Activated CD4-positive, alpha-beta T cell treated with anti-CD3 and anti-CD28 coated beads for 24 hours (primary cell): ENCODE results near the gene ANKRD36B.
"Not testable (repeated sequence)": the region's sequence is repeated elsewhere in the genome, so short reads cannot be mapped to it uniquely, and the experiment has no call there.

Experiments
- DNase-seq, 2 donors: peaks; one replicate each; pipeline ENCODE4 v3.0.0-alpha.2; 2020; ENCODE audit warnings: low read depth in 2 of 2

ANKRD36B gene

GRCh38 chr2:97549058-97549457, 40.6 kb downstream of the ANKRD36B start:
- DNase-seq = not testable (repeated sequence)

- not testable (repeated sequence) for DNase-seq
Observed at GRCh38 chr2:97548536-97548935, 41.1 kb downstream of the ANKRD36B start.

GRCh38 chr2:97546711-97547110, 43.0 kb downstream of the ANKRD36B start:
- no peak for DNase-seq

GRCh38 chr2:97544911-97545310, 44.8 kb downstream of the ANKRD36B start:
- not testable (repeated sequence) for DNase-seq

- DNase-seq = not testable (repeated sequence)
Observed at GRCh38 chr2:97525904-97526303, 63.8 kb downstream of the ANKRD36B start.

GRCh38 chr2:97523816-97524215, 65.9 kb downstream of the ANKRD36B start:
- not testable (repeated sequence) for DNase-seq

- DNase-seq = not testable (repeated sequence)
Observed at GRCh38 chr2:97522916-97523555, 66.6 kb downstream of the ANKRD36B start.

- DNase-seq = not testable (repeated sequence)
Observed at GRCh38 chr2:97495651-97496050, 94.0 kb downstream of the ANKRD36B start.

- not testable (repeated sequence) for DNase-seq
Observed at GRCh38 chr2:97490141-97490540, 99.5 kb downstream of the ANKRD36B start.
